Osteocyte (in vitro differentiated cells): ENCODE measurements around the gene C6orf89. TPM values are rescaled to one million over a fixed set of nuclear protein-coding genes. Genes with fewer than 3 reads are reported as not detected.

Experiments used
- DNase-seq: peaks from one replicate; pipeline ENCODE4 v3.0.0; 2021; ENCODE audit warnings: mixed read lengths; ENCODE audit not compliant: unreplicated experiment; ENCODE audit errors: extremely low spot score
- H3K27ac Mint-ChIP-seq: one replicate; pipeline ENCODE4 v1.8.0; 2021; ENCODE audit warnings: mild to moderate bottlenecking, mixed read lengths; ENCODE audit not compliant: unreplicated experiment
- H3K27me3 Mint-ChIP-seq: one replicate; pipeline ENCODE4 v1.8.0; 2021; ENCODE audit warnings: mixed read lengths; ENCODE audit not compliant: unreplicated experiment
- H3K36me3 Mint-ChIP-seq: one replicate; pipeline ENCODE4 v1.8.0; 2021; ENCODE audit warnings: mixed read lengths; ENCODE audit not compliant: unreplicated experiment
- H3K4me1 Mint-ChIP-seq: one replicate; pipeline ENCODE4 v1.8.0; 2021; ENCODE audit warnings: mixed read lengths; ENCODE audit not compliant: unreplicated experiment
- H3K4me3 Mint-ChIP-seq: one replicate; pipeline ENCODE4 v1.8.0; 2021; ENCODE audit warnings: mild to moderate bottlenecking, moderate library complexity, mixed read lengths; ENCODE audit not compliant: unreplicated experiment
- H3K9me3 Mint-ChIP-seq: one replicate; pipeline ENCODE4 v1.8.0; 2021; ENCODE audit warnings: mixed read lengths; ENCODE audit not compliant: unreplicated experiment
- total RNA-seq: library from RNA; stranded (reverse); gene quantifications from 2 replicates; pipeline ENCODE4 v1.2.1, GENCODE V29; 2021
- TF ChIP-seq, protein P1 (sequence below): fragments of 200-600 bp; sonication (generic); IDR thresholded peaks from 2 replicates; pipeline ENCODE4 v1.5.0; 2021; ENCODE audit warnings: antibody characterized with exemption, mild to moderate bottlenecking, moderate library complexity

The C6orf89 gene
- total RNA-seq, 1 donor from 2014 or later: 71.2 TPM

DNA sequence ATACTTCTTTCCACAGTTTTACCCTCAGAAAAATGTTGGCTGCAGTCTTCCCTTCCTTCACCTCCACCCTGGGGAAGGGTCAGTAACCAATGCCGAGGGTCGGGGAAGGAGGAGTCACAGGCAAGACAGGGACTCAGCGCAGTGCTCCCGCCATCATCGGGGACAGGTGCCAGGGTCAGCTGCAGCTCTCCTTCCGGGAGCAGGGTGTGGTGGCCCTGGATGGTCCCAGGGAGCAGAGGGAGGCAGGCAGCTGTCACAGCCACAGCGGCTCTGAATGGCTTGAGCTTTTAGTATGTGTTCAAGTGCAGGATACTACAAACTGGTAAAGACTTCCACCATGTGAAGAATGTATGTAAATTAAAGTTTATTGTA is 42.8 kb downstream of the C6orf89 start:
- peaks cover 82% of the 10 kb centered on the region for H3K4me1 Mint-ChIP-seq
- H3K36me3 Mint-ChIP-seq: peaks cover 13% of the 10 kb centered on the region
- H3K9me3 Mint-ChIP-seq: no peaks in the 10 kb centered on the region
- no peak for DNase-seq
- peak overlapping the region; percentile 82 for H3K27ac Mint-ChIP-seq
- TF ChIP-seq, protein P1, sequence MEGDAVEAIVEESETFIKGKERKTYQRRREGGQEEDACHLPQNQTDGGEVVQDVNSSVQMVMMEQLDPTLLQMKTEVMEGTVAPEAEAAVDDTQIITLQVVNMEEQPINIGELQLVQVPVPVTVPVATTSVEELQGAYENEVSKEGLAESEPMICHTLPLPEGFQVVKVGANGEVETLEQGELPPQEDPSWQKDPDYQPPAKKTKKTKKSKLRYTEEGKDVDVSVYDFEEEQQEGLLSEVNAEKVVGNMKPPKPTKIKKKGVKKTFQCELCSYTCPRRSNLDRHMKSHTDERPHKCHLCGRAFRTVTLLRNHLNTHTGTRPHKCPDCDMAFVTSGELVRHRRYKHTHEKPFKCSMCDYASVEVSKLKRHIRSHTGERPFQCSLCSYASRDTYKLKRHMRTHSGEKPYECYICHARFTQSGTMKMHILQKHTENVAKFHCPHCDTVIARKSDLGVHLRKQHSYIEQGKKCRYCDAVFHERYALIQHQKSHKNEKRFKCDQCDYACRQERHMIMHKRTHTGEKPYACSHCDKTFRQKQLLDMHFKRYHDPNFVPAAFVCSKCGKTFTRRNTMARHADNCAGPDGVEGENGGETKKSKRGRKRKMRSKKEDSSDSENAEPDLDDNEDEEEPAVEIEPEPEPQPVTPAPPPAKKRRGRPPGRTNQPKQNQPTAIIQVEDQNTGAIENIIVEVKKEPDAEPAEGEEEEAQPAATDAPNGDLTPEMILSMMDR: no peak
- H3K27me3 Mint-ChIP-seq: no peaks in the 10 kb centered on the region
- H3K4me3 Mint-ChIP-seq: no peak overlapping the region

DNA sequence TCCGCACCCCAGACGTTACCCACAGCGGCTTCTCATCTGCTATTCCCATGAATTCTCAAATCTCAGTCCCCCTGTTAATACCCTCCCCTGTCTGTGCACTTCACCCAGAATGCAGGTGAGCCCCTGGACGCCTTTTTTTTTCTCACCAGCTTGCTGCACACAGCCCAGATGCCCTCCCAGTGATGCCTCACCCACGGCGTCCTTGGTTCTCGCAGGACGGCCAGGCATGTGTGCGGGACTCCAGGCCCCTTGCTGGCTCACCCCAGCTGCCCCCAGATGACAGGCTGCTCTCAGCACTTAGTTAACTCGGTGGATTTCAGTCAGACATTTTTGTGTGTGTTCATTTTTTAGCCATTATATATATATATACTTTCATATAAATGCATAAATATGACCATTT is 43.4 kb downstream of the C6orf89 start:
- Mint-ChIP-seq H3K27me3 (no peaks in the 10 kb centered on the region), H3K4me3 (no peak overlapping the region), H3K9me3 (no peaks in the 10 kb centered on the region), H3K36me3 (peaks cover 10% of the 10 kb centered on the region), H3K4me1 (peaks cover 85% of the 10 kb centered on the region), H3K27ac (peak overlapping the region; percentile 82)
- DNase-seq: no peak
- TF ChIP-seq, protein P1: no peak

DNA sequence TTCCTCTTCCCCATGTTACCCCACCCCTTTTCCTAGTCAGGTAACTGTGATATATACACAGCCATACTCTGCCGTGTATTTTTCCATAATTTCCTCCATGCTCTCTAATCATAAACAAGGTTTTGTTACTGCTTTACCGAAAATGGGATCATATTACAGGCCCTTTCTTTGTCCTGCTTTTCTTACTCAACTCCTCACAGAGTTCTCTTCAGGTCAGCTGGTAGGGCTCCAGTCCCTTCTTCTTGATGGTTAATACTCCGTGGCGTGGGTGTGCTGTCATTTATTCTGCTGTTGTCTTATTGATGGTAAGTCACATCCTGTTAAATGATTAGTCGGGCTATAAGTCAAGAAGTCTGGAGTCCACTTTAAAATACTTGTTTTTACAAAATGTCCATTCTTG is 43.9 kb downstream of the C6orf89 start:
- Mint-ChIP-seq H3K4me1 (peaks cover 81% of the 10 kb centered on the region), H3K9me3 (no peaks in the 10 kb centered on the region), H3K36me3 (peaks cover 6% of the 10 kb centered on the region), H3K4me3 (peak overlapping the region; percentile 2), H3K27ac (peak overlapping the region; percentile 82), H3K27me3 (no peaks in the 10 kb centered on the region)
- TF ChIP-seq, protein P1: no peak
- no peak for DNase-seq

DNA sequence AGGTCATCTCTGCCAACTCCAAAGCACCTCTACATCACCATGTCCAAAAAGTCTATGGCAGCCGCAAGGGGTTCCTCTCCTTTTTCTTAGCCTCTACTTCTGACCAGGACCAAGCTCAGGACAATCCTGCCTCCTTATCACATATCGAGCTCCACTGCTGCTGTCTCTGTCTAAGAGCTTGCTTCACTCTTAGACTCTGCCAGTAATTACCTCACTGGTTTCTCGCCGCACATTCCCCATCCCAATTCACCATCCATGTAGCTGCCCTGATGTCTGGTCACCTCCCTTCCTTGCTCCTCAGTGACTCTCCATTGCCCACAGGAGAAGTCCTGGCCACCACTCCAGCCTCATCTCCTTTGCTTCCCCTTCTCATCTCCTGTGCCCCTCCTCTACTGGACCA is 44.7 kb downstream of the C6orf89 start:
- Mint-ChIP-seq H3K4me3 (no peak overlapping the region), H3K27me3 (no peaks in the 10 kb centered on the region), H3K27ac (peak overlapping the region; percentile 82), H3K9me3 (no peaks in the 10 kb centered on the region), H3K36me3 (peaks cover 2% of the 10 kb centered on the region), H3K4me1 (peaks cover 83% of the 10 kb centered on the region)
- TF ChIP-seq, protein P1: no peak
- DNase-seq: no peak

DNA sequence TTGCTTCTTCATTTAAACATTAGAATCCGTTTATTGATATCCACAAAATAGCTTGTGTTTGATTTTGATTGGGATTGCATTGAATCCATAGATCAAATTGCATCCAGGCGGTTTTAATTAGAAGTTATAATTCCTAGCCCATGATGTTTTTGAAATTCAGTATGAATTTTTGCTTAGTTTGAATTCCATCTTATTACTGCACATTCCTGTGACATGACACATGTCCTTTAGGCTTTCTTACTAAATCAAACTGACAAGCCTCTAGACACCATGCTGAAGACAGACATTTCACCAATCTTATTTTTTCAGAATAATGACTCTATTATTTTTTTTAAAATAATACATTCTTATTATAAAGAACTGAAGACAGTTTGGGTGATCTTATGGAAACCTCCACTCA is 47.4 kb downstream of the C6orf89 start:
- Mint-ChIP-seq H3K9me3 (no peaks in the 10 kb centered on the region), H3K36me3 (peaks cover 2% of the 10 kb centered on the region), H3K27ac (peak overlapping the region; percentile 43), H3K4me3 (no peak overlapping the region), H3K4me1 (peaks cover 76% of the 10 kb centered on the region), H3K27me3 (no peaks in the 10 kb centered on the region)
- DNase-seq: no peak
- TF ChIP-seq, protein P1: no peak
